ENCODE results near the gene DSN1.
"Not testable (repeated sequence)": the region's sequence is repeated elsewhere in the genome, so short reads cannot be mapped to it uniquely, and the experiment has no call there.

DSN1 gene

GRCh38 chr20:36773597-36774390 is at the start of gene DSN1:
TSS of gene DSN1 (minus strand) at chr20:36773763. CDS start at chr20:36771458, 2,305 bp downstream.
- DNase-seq (ENCODE audit: low read depth in 2 of 2), result peak; percentile 99

- no peak for DNase-seq (ENCODE audit: low read depth in 2 of 2)
Measured at GRCh38 chr20:36823121-36823520, 49.6 kb upstream of the DSN1 start.

GRCh38 chr20:36821964-36822437 is 48.4 kb upstream of the DSN1 start:
- no peak for DNase-seq (ENCODE audit: low read depth in 2 of 2)

- DNase-seq (ENCODE audit: low read depth in 2 of 2), result no peak
Measured at GRCh38 chr20:36820928-36821327, 47.4 kb upstream of the DSN1 start.

GRCh38 chr20:36820073-36820472 is 46.5 kb upstream of the DSN1 start:
- no peak for DNase-seq (ENCODE audit: low read depth in 2 of 2)

GRCh38 chr20:36819659-36820058 is 46.1 kb upstream of the DSN1 start:
- no peak for DNase-seq (ENCODE audit: low read depth in 2 of 2)

GRCh38 chr20:36818861-36819260 is 45.3 kb upstream of the DSN1 start:
- DNase-seq (ENCODE audit: low read depth in 2 of 2), result no peak

- DNase-seq (ENCODE audit: low read depth in 2 of 2), result no peak
Measured at GRCh38 chr20:36818185-36818584, 44.6 kb upstream of the DSN1 start.

- DNase-seq (ENCODE audit: low read depth in 2 of 2), result no peak
Measured at GRCh38 chr20:36817496-36817895, 43.9 kb upstream of the DSN1 start.

GRCh38 chr20:36815454-36816091 is 42.0 kb upstream of the DSN1 start:
- DNase-seq (ENCODE audit: low read depth in 2 of 2), result no peak

- DNase-seq (ENCODE audit: low read depth in 2 of 2), result no peak
Measured at GRCh38 chr20:36812594-36813463, 39.3 kb upstream of the DSN1 start.

- peak; percentile 70 for DNase-seq (ENCODE audit: low read depth in 2 of 2)
Measured at GRCh38 chr20:36808317-36809257, 35.0 kb upstream of the DSN1 start.

- DNase-seq (ENCODE audit: low read depth in 2 of 2), result no peak
Measured at GRCh38 chr20:36806049-36806448, 32.5 kb upstream of the DSN1 start.

GRCh38 chr20:36805396-36805795 is 31.8 kb upstream of the DSN1 start:
- DNase-seq (ENCODE audit: low read depth in 2 of 2), result no peak

- DNase-seq (ENCODE audit: low read depth in 2 of 2), result no peak
Measured at GRCh38 chr20:36804425-36804824, 30.9 kb upstream of the DSN1 start.

GRCh38 chr20:36802326-36803222 is 29.0 kb upstream of the DSN1 start:
- no peak for DNase-seq (ENCODE audit: low read depth in 2 of 2)

GRCh38 chr20:36800410-36800809 is 26.8 kb upstream of the DSN1 start:
- DNase-seq (ENCODE audit: low read depth in 2 of 2), result no peak

GRCh38 chr20:36799313-36799712 is 25.8 kb upstream of the DSN1 start:
- not testable (repeated sequence) for DNase-seq (ENCODE audit: low read depth in 2 of 2)

- no peak for DNase-seq (ENCODE audit: low read depth in 2 of 2)
Measured at GRCh38 chr20:36796875-36797274, 23.3 kb upstream of the DSN1 start.

- DNase-seq (ENCODE audit: low read depth in 2 of 2), result no peak
Measured at GRCh38 chr20:36796117-36796516, 22.6 kb upstream of the DSN1 start.

All from stimulated activated CD4-positive, alpha-beta T cell treated with anti-CD3 and anti-CD28 coated beads, Interleukin-1b, Interleukin-23, amount 100 ng/mL, for 4 hours (primary cell).